Measurements from ENCODE around the gene RHOXF2.
"Not testable (repeated sequence)": the region's sequence is repeated elsewhere in the genome, so short reads cannot be mapped to it uniquely, and the experiment has no call there.

RHOXF2 gene

GRCh38 chrX:120158313-120158712 lies at the start of gene RHOXF2:
Gene RHOXF2, plus strand, starts transcription at chrX:120158613. Its CDS starts 138 bp downstream, at chrX:120158751.
- DNase-seq = not testable (repeated sequence)

- no peak for DNase-seq
Measured at GRCh38 chrX:120109378-120109777, 49.0 kb upstream of the RHOXF2 start.

GRCh38 chrX:120111611-120112010 lies 46.8 kb upstream of the RHOXF2 start:
- DNase-seq = no peak

GRCh38 chrX:120115438-120115963 lies 42.9 kb upstream of the RHOXF2 start, which contains the start of gene RHOXF1:
Gene RHOXF1, minus strand, starts transcription at chrX:120115913. Its CDS starts 51 bp downstream, at chrX:120115862.
- DNase-seq = no peak

- DNase-seq = no peak
Measured at GRCh38 chrX:120120223-120120622, 38.2 kb upstream of the RHOXF2 start.

- DNase-seq = no peak
Measured at GRCh38 chrX:120125444-120125843, 33.0 kb upstream of the RHOXF2 start.

- DNase-seq = not testable (repeated sequence)
Measured at GRCh38 chrX:120128306-120128846, 30.0 kb upstream of the RHOXF2 start.

- DNase-seq = no peak
Measured at GRCh38 chrX:120136128-120136527, 22.3 kb upstream of the RHOXF2 start.

GRCh38 chrX:120136840-120137239 lies 21.6 kb upstream of the RHOXF2 start:
- no peak for DNase-seq

GRCh38 chrX:120137439-120137838 lies 21.0 kb upstream of the RHOXF2 start:
- DNase-seq = no peak

- no peak for DNase-seq
Measured at GRCh38 chrX:120140293-120140981, 18.0 kb upstream of the RHOXF2 start.

- DNase-seq = no peak
Measured at GRCh38 chrX:120144178-120144844, 14.1 kb upstream of the RHOXF2 start.

- no peak for DNase-seq
Measured at GRCh38 chrX:120145295-120145925, 13.0 kb upstream of the RHOXF2 start.

- DNase-seq = not testable (repeated sequence)
Measured at GRCh38 chrX:120146323-120146722, 12.1 kb upstream of the RHOXF2 start.

- DNase-seq = no peak
Measured at GRCh38 chrX:120147537-120147936, 10.9 kb upstream of the RHOXF2 start.

- DNase-seq = not testable (repeated sequence)
Measured at GRCh38 chrX:120150109-120150744, 8.2 kb upstream of the RHOXF2 start.

- DNase-seq = not testable (repeated sequence)
Measured at GRCh38 chrX:120159086-120159485, 673 bp downstream of the RHOXF2 start.

- not testable (repeated sequence) for DNase-seq
Measured at GRCh38 chrX:120193254-120193653, 34.8 kb downstream of the RHOXF2 start.

GRCh38 chrX:120193720-120194119 lies 35.3 kb downstream of the RHOXF2 start:
- not testable (repeated sequence) for DNase-seq

- DNase-seq = not testable (repeated sequence)
Measured at GRCh38 chrX:120195786-120196185, 37.4 kb downstream of the RHOXF2 start.

GRCh38 chrX:120196626-120197283 lies 38.3 kb downstream of the RHOXF2 start:
- DNase-seq = not testable (repeated sequence)

GRCh38 chrX:120200851-120201250 lies 42.4 kb downstream of the RHOXF2 start:
- DNase-seq = no peak
